Thoracic aorta (tissue), 2 donors: ENCODE results near the gene INHA. TPM values are rescaled to one million over a fixed set of nuclear protein-coding genes. Genes with fewer than 3 reads are reported as not detected.

ENCODE experiments used
- ATAC-seq: fragments of 150-250 bp; one replicate; pipeline ENCODE4 v1.8.0; 2017; ENCODE audit warnings: low read depth; ENCODE audit not compliant: insufficient number of reproducible peaks, low FRiP score
- DNase-seq: peaks from one replicate; pipeline ENCODE4 v3.0.0-alpha.2; 2020; ENCODE audit warnings: low spot score
- H3K27ac ChIP-seq, 2 donors: fragments of 200-600 bp; sonication (generic); 1 replicate in 1 of 2; 2 replicates in 1 of 2; pipeline ENCODE4 v1.5.1; 2016; ENCODE audit warnings: mild to moderate bottlenecking in 2 of 2, moderate library complexity in 2 of 2
- H3K27me3 ChIP-seq: fragments of 200-600 bp; sonication (generic); replicated peaks from 2 replicates; pipeline ENCODE4 v1.6.0; 2016; ENCODE audit warnings: mild to moderate bottlenecking; ENCODE audit not compliant: insufficient read depth
- H3K36me3 ChIP-seq: fragments of 200-600 bp; sonication (generic); one replicate; pipeline ENCODE4 v1.5.1; 2016
- H3K4me1 ChIP-seq, 2 donors: fragments of 200-600 bp; sonication (generic); 1 replicate in 1 of 2; 2 replicates in 1 of 2; pipeline versions ENCODE4 v1.5.1 to v1.6.0; 2016; ENCODE audit warnings: low read depth in 2 of 2, mild to moderate bottlenecking in 1 of 2; ENCODE audit not compliant: control insufficient read depth in 1 of 2
- H3K4me3 ChIP-seq: fragments of 200-600 bp; sonication (generic); 2 replicates; pipeline ENCODE4 v1.5.1; 2016; ENCODE audit warnings: mild to moderate bottlenecking
- H3K9me3 ChIP-seq: fragments of 200-600 bp; sonication (generic); 2 replicates; pipeline ENCODE4 v1.5.1; 2016
- CTCF ChIP-seq: fragments of 200-600 bp; sonication (generic); IDR thresholded peaks from one replicate; pipeline ENCODE4 v1.5.1; 2019; ENCODE audit warnings: antibody characterized with exemption
- total RNA-seq, 2 donors: library from RNA; depleted of rRNA; stranded (reverse); fragments of >200 nt; gene quantifications; one replicate each; pipeline versions ENCODE4 v1.1.0 to v1.2.3, GENCODE V29; 2016

INHA gene
- total RNA-seq, 2 donors from 2014 or later = 1.2 to 1.6 TPM

- Histone ChIP-seq H3K4me1 (no peaks in the 10 kb centered on the region), H3K4me3 (no peak overlapping the region), H3K36me3 (peaks cover 46% of the 10 kb centered on the region), H3K27me3 (no peaks in the 10 kb centered on the region), H3K9me3 (no peaks in the 10 kb centered on the region), H3K27ac (no peak overlapping the region)
- no peak for TF ChIP-seq CTCF
- ATAC-seq (no peak), DNase-seq (no peak)
Observed at GRCh38 chr2:219611866-219612576, 39.9 kb downstream of the INHA start.

DNA sequence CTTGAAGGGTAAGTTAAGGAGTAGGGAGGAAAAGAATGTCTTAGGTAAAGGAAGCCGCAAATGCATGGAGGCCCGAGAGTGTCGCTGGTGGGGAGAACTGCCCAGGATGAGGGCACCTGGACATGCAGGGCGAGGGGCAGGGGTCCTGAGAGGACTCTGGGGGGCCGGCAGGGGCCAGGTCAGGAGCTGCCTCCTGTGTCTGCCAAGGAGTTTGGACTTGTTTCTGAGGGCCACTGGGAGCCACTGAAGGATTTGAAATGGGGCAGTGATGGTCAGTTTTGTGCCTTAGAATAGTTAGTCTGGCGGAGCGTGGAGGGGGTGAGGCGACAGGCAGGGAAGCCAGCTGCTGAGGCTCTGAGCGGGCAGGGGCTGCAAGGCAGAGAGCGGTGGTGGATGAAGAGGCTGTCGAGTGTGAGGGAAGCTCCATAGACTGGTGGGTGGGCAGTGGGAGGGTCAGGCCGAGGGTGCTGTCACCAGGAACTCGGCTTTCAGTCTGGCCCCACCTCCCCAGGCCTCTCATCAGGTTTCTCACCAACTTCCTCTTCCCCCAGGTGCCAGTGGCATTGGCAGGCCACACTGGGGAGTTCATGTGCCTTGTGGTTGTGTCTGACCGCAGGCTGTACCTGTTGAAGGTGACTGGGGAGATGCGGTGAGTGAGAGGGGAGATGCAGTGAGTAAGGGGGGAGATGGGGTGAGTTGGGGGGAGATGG lies 40.6 kb downstream of the INHA start:
- Histone ChIP-seq H3K27me3 (no peaks in the 10 kb centered on the region), H3K4me3 (no peak overlapping the region), H3K36me3 (peaks cover 39% of the 10 kb centered on the region), H3K27ac (no peak overlapping the region), H3K4me1 (no peaks in the 10 kb centered on the region), H3K9me3 (no peaks in the 10 kb centered on the region)
- DNase-seq (no peak), ATAC-seq (no peak)
- TF ChIP-seq CTCF = no peak

DNA sequence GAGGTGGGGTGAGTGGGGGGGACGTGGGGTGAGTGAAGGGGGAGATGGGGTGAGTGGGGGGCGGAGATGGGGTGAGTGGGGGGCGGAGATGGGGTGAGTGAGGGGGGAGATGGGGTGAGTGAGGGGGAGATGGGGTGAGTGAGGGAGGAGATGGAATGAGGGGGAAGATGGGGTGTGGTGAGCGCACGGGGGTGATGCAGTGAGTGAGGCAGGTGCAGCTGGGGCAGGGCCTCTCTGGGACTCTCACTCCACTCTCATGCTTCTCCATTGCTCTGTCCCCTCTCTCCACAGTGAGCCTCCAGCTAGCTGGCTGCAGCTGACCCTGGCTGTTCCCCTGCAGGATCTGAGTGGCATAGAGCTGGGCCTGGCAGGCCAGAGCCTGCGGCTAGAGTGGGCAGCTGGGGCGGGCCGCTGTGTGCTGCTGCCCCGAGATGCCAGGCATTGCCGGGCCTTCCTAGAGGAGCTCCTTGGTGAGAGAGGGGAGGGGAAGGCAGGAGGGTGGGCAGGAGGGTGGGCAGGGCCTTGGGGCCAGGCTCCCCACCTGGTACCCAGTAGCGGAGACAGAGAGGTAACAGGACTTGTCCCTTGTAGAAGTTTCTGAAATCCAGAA lies 41.5 kb downstream of the INHA start:
- Histone ChIP-seq H3K4me1 (no peaks in the 10 kb centered on the region), H3K9me3 (no peaks in the 10 kb centered on the region), H3K27ac (no peak overlapping the region), H3K36me3 (peaks cover 32% of the 10 kb centered on the region), H3K4me3 (no peak overlapping the region), H3K27me3 (no peaks in the 10 kb centered on the region)
- DNase-seq (no peak), ATAC-seq (no peak)
- TF ChIP-seq CTCF = no peak

- ATAC-seq = no peak
- DNase-seq = no peak
Observed at GRCh38 chr2:219614076-219614860, 42.2 kb downstream of the INHA start.

More at GRCh38 chr2:219614076-219614860, 42.2 kb downstream of the INHA start:
- H3K4me1 ChIP-seq = no peaks in the 10 kb centered on the region
- no peaks in the 10 kb centered on the region for H3K9me3 ChIP-seq
- no peak overlapping the region for H3K4me3 ChIP-seq
- H3K36me3 ChIP-seq = peaks cover 32% of the 10 kb centered on the region
- TF ChIP-seq CTCF = no peak
- H3K27me3 ChIP-seq = no peaks in the 10 kb centered on the region
- H3K27ac ChIP-seq = no peak overlapping the region
